Body of pancreas (tissue), 4 donors: Measurements from ENCODE around the gene TBC1D24. TPM values are rescaled to one million over a fixed set of nuclear protein-coding genes. Genes with fewer than 3 reads are reported as not detected.
A peak's percentile ranks its signal among the peaks of the same experiment; 100 is the strongest.

Experiments used
- ATAC-seq: fragments of 150-250 bp; one replicate; pipeline ENCODE4 v1.9.1; 2016
- DNase-seq, 4 donors: peaks; one replicate each; pipeline ENCODE4 v3.0.0-alpha.2; 2019
- H3K27ac ChIP-seq, 4 donors: fragments of 200-600 bp; sonication (generic); 1 replicate in 3 of 4; 2 replicates in 1 of 4; pipeline versions ENCODE4 v1.5.1 to v1.6.1; 2016 to 2019; ENCODE audit warnings: mild to moderate bottlenecking in 1 of 4, mixed read lengths in 1 of 4, moderate library complexity in 1 of 4
- H3K27me3 ChIP-seq, 2 donors: fragments of 200-600 bp; sonication (generic); one replicate each; pipeline ENCODE4 v1.6.0; 2016; ENCODE audit warnings: mild to moderate bottlenecking in 1 of 2
- H3K36me3 ChIP-seq, 2 donors: fragments of 200-600 bp; sonication (generic); replicated peaks in 1 of 2; 2 replicates each; pipeline ENCODE4 v1.5.1; 2016; ENCODE audit warnings: low read depth in 2 of 2; ENCODE audit not compliant: insufficient read depth in 1 of 2
- H3K4me1 ChIP-seq: fragments of 200-600 bp; sonication (generic); one replicate; pipeline ENCODE4 v1.6.0; 2016
- H3K4me3 ChIP-seq, 2 donors: fragments of 200-600 bp; sonication (generic); 1 replicate in 1 of 2; 2 replicates in 1 of 2; pipeline ENCODE4 v1.5.1; 2016 to 2019
- H3K9me3 ChIP-seq, 3 donors: fragments of 200-600 bp; sonication (generic); 1 replicate in 2 of 3; 2 replicates in 1 of 3; pipeline ENCODE4 v1.5.1; 2016
- POLR2A ChIP-seq, 3 donors: fragments of 450-650 bp; IDR thresholded peaks; one replicate each; pipeline ENCODE4 v1.6.1; 2016; ENCODE audit warnings: antibody characterized with exemption in 3 of 3, mild to moderate bottlenecking in 2 of 3
- WGBS, 2 donors: methylation state at CpG; one replicate each; pipeline ENCODE4 v1.1.5; 2017; 5-methylcytosine and 5-hydroxymethylcytosine counted together
- intact Hi-C: fragments of 100-400 bp; cut with DNase I; formaldehyde crosslinking; loops from one replicate; pipeline ENCODE4 v1.15.1; 2023
- total RNA-seq, 2 donors: library from RNA; depleted of rRNA; stranded (reverse); fragments of >200 nt; gene quantifications; one replicate each; pipeline ENCODE4 v1.1.0, GENCODE V29; 2016
- TF ChIP-seq, protein P1 (sequence below), 7 experiments: fragments of 450-650 bp in 4 of 7; fragments of 200-600 bp in 3 of 7; sonication (generic) in 3 of 7; IDR thresholded peaks; one replicate each; pipeline ENCODE4 v1.5.1; 2016 to 2019; ENCODE audit warnings: antibody characterized with exemption in 7 of 7

TBC1D24 gene
- total RNA-seq, 2 donors from 2014 or later = 18.7 to 30.0 TPM

DNA sequence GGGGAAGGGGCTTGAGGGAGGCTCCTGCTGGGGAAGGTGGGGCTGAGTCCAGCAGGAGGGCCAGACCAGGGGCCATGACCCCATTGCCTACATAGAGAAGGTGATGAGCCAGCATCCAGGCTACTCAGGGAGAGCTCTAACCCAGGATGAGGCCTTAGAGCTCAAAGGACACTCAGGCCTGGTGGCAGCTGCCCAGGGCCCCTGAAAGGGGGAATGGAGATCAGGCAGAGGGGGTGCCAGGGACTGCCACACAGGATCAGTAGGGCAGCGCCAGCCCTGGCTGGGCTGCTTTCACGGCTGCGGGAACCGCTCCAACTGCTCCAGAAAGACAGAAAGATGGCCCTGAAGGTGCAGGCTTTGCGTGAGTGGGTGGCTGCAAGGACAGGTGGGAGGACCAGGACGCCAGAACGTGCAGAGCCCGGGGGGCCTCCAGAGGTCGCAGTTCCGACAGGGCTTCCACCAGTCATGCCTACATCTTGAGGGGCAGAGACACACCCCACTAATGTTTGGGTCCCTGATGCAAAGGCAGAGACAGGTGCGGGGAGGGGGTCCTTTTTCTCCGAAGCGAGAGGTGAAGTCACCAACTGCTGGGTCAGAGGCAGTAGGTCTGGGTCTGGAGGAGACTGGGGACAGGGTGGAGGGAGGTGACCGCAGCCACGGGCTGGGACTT is 37.9 kb downstream of the TBC1D24 start:
- Histone ChIP-seq H3K27ac (peak overlapping the region; percentile 96 to 99 (median 98)), H3K9me3 (no peaks in the 10 kb centered on the region), H3K27me3 (no peaks in the 10 kb centered on the region), H3K4me3 (no peak overlapping the region), H3K36me3 (no peaks in the 10 kb centered on the region), H3K4me1 (peaks cover 46% of the 10 kb centered on the region)
- peak; percentile 12 for ATAC-seq
- DNase-seq = peak; percentile 49 to 63 (median 54)
- intact Hi-C loops = no loop called here
- WGBS, 2 donors = 13 to 18% methylated on average over 13 to 15 of the region's 15 CpGs
- TF ChIP-seq POLR2A (IDR thresholded peaks at IDR 0.05) = no peak
- TF ChIP-seq, protein P1, sequence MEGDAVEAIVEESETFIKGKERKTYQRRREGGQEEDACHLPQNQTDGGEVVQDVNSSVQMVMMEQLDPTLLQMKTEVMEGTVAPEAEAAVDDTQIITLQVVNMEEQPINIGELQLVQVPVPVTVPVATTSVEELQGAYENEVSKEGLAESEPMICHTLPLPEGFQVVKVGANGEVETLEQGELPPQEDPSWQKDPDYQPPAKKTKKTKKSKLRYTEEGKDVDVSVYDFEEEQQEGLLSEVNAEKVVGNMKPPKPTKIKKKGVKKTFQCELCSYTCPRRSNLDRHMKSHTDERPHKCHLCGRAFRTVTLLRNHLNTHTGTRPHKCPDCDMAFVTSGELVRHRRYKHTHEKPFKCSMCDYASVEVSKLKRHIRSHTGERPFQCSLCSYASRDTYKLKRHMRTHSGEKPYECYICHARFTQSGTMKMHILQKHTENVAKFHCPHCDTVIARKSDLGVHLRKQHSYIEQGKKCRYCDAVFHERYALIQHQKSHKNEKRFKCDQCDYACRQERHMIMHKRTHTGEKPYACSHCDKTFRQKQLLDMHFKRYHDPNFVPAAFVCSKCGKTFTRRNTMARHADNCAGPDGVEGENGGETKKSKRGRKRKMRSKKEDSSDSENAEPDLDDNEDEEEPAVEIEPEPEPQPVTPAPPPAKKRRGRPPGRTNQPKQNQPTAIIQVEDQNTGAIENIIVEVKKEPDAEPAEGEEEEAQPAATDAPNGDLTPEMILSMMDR (IDR thresholded peaks at IDR 0.05) = peak in 2 of 7 experiments; percentile 8

DNA sequence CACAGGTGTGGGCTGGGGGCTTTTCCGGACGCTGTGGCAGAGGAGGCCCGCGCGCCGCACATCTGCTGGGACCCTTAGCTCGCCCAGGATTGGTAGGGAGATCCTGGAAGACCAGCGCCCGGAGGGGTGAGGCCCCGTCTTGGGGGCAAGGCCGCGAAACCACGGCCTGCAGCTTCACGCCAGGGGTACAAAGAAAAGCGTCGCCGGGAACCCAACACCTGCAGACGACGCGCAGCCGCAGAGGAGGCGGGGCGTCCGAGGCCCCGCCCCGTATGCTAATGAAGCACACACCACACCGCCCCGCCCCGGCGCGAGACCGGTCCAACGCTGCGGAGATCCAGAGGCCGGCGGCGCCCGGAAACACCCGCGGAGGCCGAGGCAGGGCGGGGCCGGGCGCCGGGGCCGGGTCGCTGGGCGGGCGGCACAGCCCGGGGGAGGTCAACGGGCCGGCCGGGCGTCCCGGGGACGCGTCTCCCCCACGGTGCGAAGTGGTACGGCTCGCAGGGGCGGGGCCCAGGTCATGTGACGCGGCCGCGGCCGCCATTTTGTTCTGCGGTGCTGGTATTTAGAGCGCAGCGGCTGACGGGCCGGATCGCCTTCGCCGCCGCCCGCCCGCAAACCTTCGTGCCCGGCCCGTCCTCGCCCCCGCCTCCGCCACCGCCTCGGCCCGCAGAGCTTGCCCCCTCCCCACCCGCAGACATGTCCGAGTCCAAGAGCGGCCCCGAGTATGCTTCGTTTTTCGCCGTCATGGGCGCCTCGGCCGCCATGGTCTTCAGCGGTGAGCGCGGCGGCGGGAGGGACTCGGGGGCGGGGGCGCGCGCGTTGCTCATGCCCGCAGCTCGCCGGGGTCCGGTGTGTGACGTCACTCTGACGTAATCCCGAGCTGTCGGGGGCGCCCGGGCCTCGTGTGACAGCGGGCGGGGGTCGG is 38.7 kb downstream of the TBC1D24 start, which contains the start of gene ATP6V0C:
TSS of gene ATP6V0C (plus strand) at position 548 of the 928 bp plus-strand sequence. CDS start at position 700, 152 bp downstream.
- no peaks in the 10 kb centered on the region for H3K36me3 ChIP-seq
- no peaks in the 10 kb centered on the region for H3K9me3 ChIP-seq
- H3K27ac ChIP-seq = peak within 1 kb of the TSS; percentile 96 to 99 (median 98)
- H3K27me3 ChIP-seq = no peaks in the 10 kb centered on the region
- intact Hi-C loops = no loop called here
- peak within 1 kb of the TSS; percentile 72 for H3K4me3 ChIP-seq
- TF ChIP-seq POLR2A (IDR thresholded peaks at IDR 0.05) = peak; percentile 89 to 93 (median 93)
- TF ChIP-seq, protein P1 (IDR thresholded peaks at IDR 0.05) = peak in 1 of 7 experiments; percentile 6
- peak; percentile 91 for ATAC-seq
- peaks cover 54% of the 10 kb centered on the region for H3K4me1 ChIP-seq
- 0 to 1% methylated on average over 8 to 98 of the region's 122 CpGs for WGBS, 2 donors
- peak; percentile 96 to 99 (median 98) for DNase-seq

GRCh38 chr16:2514333-2515179 is 39.6 kb downstream of the TBC1D24 start:
- ATAC-seq (peak; percentile 6), DNase-seq (peak; percentile 48 to 64 (median 60))
- no peak for TF ChIP-seq POLR2A (IDR thresholded peaks at IDR 0.05)
- TF ChIP-seq, protein P1 (IDR thresholded peaks at IDR 0.05) = no peak
- WGBS, 2 donors = 0% methylated on average over 1 to 62 of the region's 63 CpGs
- Histone ChIP-seq H3K4me3 (peak overlapping the region; percentile 72), H3K9me3 (no peaks in the 10 kb centered on the region), H3K27ac (peak overlapping the region; percentile 96 to 99 (median 98)), H3K36me3 (no peaks in the 10 kb centered on the region), H3K4me1 (peaks cover 62% of the 10 kb centered on the region), H3K27me3 (no peaks in the 10 kb centered on the region)
- intact Hi-C loops = no loop called here

DNA sequence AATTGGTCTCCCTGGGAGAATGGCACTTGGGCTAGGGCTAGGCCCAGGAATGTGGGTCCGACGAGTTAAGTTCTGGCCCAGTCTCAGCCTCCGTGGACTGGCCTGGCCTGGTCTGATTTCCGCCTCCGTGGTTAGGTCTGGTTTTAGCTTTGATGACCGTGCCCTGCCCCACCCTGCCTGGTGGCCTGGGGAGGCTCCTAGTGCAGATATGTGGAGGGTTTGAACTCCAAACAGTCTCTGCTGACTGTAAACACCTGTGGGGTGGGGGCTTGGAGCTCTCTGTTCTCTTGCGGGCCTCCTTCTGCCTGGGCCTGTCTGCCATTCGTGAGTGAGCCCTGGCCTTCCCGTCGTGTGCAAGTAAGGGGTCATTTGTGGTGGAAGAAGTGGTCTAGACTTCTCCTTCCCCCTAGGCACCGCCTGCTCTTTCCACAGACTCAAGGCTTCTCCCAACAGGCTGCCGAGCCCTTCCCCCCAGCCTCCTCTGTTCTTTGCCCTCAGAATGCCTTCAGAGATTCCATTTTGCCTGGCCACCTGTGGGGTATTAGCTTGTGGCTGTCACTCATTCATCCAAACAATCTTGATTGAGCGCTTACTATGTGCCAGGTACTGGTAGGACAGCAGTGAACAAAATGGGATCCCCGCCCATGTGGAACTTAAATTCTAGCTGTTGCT is 40.4 kb downstream of the TBC1D24 start:
- Histone ChIP-seq H3K9me3 (no peaks in the 10 kb centered on the region), H3K27ac (peak overlapping the region; percentile 96 to 99 (median 98)), H3K4me3 (peak overlapping the region; percentile 72), H3K36me3 (no peaks in the 10 kb centered on the region), H3K27me3 (no peaks in the 10 kb centered on the region), H3K4me1 (peaks cover 66% of the 10 kb centered on the region)
- intact Hi-C loops = no loop called here
- no peak for ATAC-seq
- TF ChIP-seq, protein P1 (IDR thresholded peaks at IDR 0.05) = no peak
- peak in 2 of 3 donors; percentile 9 to 51 for TF ChIP-seq POLR2A (IDR thresholded peaks at IDR 0.05)
- DNase-seq = peak in 3 of 4 donors; percentile 21 to 56 (median 23)
- 12% methylated on average over 12 to 14 of the region's 14 CpGs for WGBS, 2 donors
